Activated naive CD4-positive, alpha-beta T cell treated with anti-CD3 and anti-CD28 coated beads, Interleukin-2, amount 10 ng/mL, durations not matched to agents 7 days and 5 days (primary cell): ENCODE measurements around the gene RPS17.

Source experiments
- CTCF ChIA-PET: fragments of 350-600 bp; sonication (Branson Sonifier 250); formaldehyde crosslinking; loops from one replicate; lab custom pipeline; 2021; ENCODE audit warnings: antibody characterized with exemption; lab: Charles Lee
- DNase-seq: peaks from one replicate; pipeline ENCODE4 v3.0.0-alpha.2; 2020
- H3K27ac Mint-ChIP-seq: one replicate; pipeline ENCODE4 v1.8.0; 2021; ENCODE audit warnings: mild to moderate bottlenecking, moderate library complexity, mixed read lengths
- H3K27me3 Mint-ChIP-seq: one replicate; pipeline ENCODE4 v1.8.0; 2021; ENCODE audit warnings: mild to moderate bottlenecking, mixed read lengths
- H3K36me3 Mint-ChIP-seq: one replicate; pipeline ENCODE4 v1.8.0; 2021; ENCODE audit warnings: mixed read lengths
- H3K4me1 Mint-ChIP-seq: one replicate; pipeline ENCODE4 v1.8.0; 2021; ENCODE audit warnings: mixed read lengths
- H3K4me3 Mint-ChIP-seq: one replicate; pipeline ENCODE4 v1.8.0; 2021; ENCODE audit warnings: mild to moderate bottlenecking, moderate library complexity, mixed read lengths
- H3K9me3 Mint-ChIP-seq: one replicate; pipeline ENCODE4 v1.8.0; 2021; ENCODE audit warnings: mixed read lengths

The RPS17 gene

GRCh38 chr15:82540055-82540983 is at the start of gene RPS17:
TSS of gene RPS17 (minus strand) at chr15:82540457. CDS start at chr15:82540428, 29 bp downstream.
- H3K9me3 Mint-ChIP-seq: no peaks in the 10 kb centered on the region
- H3K4me1 Mint-ChIP-seq: peaks cover 47% of the 10 kb centered on the region
- DNase-seq: peak; percentile 98
- H3K27ac Mint-ChIP-seq: peak within 1 kb of the TSS; percentile 97
- peak within 1 kb of the TSS; percentile 96 for H3K4me3 Mint-ChIP-seq
- peaks cover 36% of the 10 kb centered on the region for H3K36me3 Mint-ChIP-seq
- H3K27me3 Mint-ChIP-seq: peaks cover 13% of the 10 kb centered on the region
- CTCF ChIA-PET: interaction anchor here (0.6 to 3.0 kb wide), 4 partner anchors 7 to 464 kb away, joined by 3 to 22 read pairs (median 3); no protein-coding TSS in a partner anchor

GRCh38 chr15:82587805-82588204 is 47.5 kb upstream of the RPS17 start:
- DNase-seq: no peak
- Mint-ChIP-seq H3K4me3 (no peak overlapping the region), H3K9me3 (no peaks in the 10 kb centered on the region), H3K4me1 (no peaks in the 10 kb centered on the region), H3K27ac (no peak overlapping the region), H3K27me3 (peaks cover 8% of the 10 kb centered on the region), H3K36me3 (no peaks in the 10 kb centered on the region)
- CTCF ChIA-PET: no interaction called here

DNA sequence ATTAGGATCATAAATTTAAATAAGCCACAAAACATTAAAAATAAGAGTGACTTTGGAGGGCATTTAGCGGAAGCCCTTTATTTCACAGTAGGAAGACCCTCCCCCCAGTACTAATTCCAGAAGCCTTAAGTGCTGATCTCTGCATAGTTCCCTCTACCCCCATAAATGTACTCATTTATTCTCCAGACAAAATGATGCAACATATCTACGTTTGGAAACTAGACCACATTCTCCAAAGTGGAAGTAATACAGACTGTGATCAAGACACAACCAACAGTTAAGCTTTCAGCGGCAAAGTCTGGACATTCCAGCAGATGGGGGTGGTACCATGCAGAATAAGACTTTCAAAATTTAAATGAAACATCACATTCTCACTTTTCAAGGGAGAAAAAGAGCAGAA is 44.8 kb upstream of the RPS17 start:
- peaks cover 14% of the 10 kb centered on the region for H3K27me3 Mint-ChIP-seq
- CTCF ChIA-PET: no interaction called here
- H3K27ac Mint-ChIP-seq: no peak overlapping the region
- no peaks in the 10 kb centered on the region for H3K4me1 Mint-ChIP-seq
- no peaks in the 10 kb centered on the region for H3K9me3 Mint-ChIP-seq
- no peak overlapping the region for H3K4me3 Mint-ChIP-seq
- no peaks in the 10 kb centered on the region for H3K36me3 Mint-ChIP-seq
- no peak for DNase-seq

DNA sequence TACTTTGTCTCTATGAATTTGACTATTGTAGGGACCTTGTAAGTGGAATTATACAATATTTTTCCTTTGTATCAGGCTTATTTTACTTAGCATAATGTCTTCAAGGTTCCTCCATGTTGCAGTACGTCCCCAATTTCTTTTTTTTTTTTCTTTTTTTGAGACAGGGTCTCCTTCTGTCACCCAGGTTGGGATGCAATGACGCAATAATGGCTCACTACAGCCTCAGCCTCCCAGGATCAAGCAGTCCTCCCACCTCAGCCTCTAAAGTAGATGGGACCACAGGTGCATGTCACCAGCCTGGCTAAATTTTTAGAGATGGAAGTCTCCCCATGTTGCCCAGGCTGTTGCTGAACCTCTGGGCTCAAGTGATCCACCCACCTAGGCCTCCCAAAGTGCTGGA is 40.5 kb upstream of the RPS17 start:
- no peak for DNase-seq
- Mint-ChIP-seq H3K9me3 (no peaks in the 10 kb centered on the region), H3K4me1 (no peaks in the 10 kb centered on the region), H3K4me3 (no peak overlapping the region), H3K27ac (no peak overlapping the region), H3K27me3 (peaks cover 10% of the 10 kb centered on the region), H3K36me3 (no peaks in the 10 kb centered on the region)
- CTCF ChIA-PET: no interaction called here

DNA sequence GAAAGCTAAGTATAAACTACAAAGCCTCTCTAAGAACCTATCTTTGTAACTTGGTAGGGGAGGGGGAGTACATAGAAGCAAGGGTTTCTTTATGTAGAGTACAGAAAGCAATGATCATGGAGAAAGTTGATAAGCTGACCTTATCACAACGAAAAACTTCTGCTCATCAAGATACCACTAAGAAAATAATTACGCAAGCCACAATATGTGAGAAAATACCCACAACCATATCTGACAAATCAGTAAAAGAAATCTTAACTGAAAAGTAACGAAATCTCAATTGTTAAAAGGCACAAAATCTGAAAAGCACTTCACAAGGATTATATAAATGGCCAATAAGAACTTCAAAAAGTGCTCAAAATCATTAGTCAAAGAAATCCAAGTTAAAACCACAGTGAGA is 35.1 kb upstream of the RPS17 start:
- Mint-ChIP-seq H3K4me3 (no peak overlapping the region), H3K36me3 (no peaks in the 10 kb centered on the region), H3K4me1 (no peaks in the 10 kb centered on the region), H3K9me3 (no peaks in the 10 kb centered on the region), H3K27me3 (peaks cover 29% of the 10 kb centered on the region), H3K27ac (no peak overlapping the region)
- CTCF ChIA-PET: no interaction called here
- DNase-seq: no peak

GRCh38 chr15:82572986-82573385 is 32.7 kb upstream of the RPS17 start:
- CTCF ChIA-PET: no interaction called here
- Mint-ChIP-seq H3K36me3 (no peaks in the 10 kb centered on the region), H3K4me1 (no peaks in the 10 kb centered on the region), H3K27ac (no peak overlapping the region), H3K4me3 (no peak overlapping the region), H3K9me3 (no peaks in the 10 kb centered on the region), H3K27me3 (peaks cover 40% of the 10 kb centered on the region)
- DNase-seq: no peak

DNA sequence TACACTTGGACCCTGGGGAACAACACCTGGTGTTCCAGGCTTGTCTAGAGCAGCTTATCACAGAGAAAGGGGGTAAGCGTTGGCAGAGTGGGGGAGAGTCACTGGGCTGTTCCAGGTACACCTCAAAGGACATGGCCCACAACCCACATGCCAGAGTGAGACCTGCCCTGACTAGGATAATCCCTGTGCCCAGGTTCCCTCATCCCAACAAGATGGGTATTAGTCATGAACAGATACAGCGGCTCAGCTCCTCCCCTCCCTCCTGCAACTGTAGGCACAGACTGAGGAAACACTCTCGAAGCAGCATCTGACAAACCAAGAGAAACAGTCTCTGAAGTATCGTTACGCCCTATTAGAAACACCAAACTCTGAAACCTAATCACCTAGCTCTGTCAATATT is 32.1 kb upstream of the RPS17 start:
- CTCF ChIA-PET: no interaction called here
- no peak for DNase-seq
- no peaks in the 10 kb centered on the region for H3K4me1 Mint-ChIP-seq
- H3K4me3 Mint-ChIP-seq: no peak overlapping the region
- peaks cover 40% of the 10 kb centered on the region for H3K27me3 Mint-ChIP-seq
- no peak overlapping the region for H3K27ac Mint-ChIP-seq
- H3K9me3 Mint-ChIP-seq: no peaks in the 10 kb centered on the region
- no peaks in the 10 kb centered on the region for H3K36me3 Mint-ChIP-seq

DNA sequence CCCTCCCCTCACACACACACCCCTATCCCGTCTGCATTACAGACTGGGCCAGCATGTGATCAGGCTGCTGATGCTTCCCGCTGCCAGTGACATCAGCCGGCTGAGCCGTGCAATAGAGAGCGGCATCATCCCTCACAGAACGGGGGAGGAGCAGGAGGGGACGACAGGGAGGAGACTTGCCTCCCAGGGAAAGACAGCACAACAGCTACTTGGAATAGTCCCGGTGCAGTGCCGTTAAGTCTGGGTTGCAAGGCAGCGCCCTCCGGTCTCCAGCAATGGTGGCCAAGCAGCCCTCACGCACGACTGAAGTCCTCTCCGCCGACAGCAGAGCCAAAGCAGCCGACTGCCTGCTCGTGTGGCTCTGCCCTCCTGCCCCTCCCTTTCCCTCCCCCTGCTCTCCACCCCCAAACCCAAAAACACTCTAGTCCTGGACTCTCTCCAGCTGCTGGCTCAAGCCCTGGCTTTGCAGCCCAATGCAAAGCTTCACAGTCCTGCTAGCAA is 31.5 kb upstream of the RPS17 start:
- H3K27me3 Mint-ChIP-seq: peaks cover 40% of the 10 kb centered on the region
- no peak overlapping the region for H3K4me3 Mint-ChIP-seq
- CTCF ChIA-PET: no interaction called here
- no peak for DNase-seq
- no peaks in the 10 kb centered on the region for H3K4me1 Mint-ChIP-seq
- no peaks in the 10 kb centered on the region for H3K36me3 Mint-ChIP-seq
- no peak overlapping the region for H3K27ac Mint-ChIP-seq
- no peaks in the 10 kb centered on the region for H3K9me3 Mint-ChIP-seq

GRCh38 chr15:82570721-82571508 is 30.7 kb upstream of the RPS17 start:
- Mint-ChIP-seq H3K36me3 (no peaks in the 10 kb centered on the region), H3K4me3 (no peak overlapping the region), H3K4me1 (no peaks in the 10 kb centered on the region), H3K9me3 (no peaks in the 10 kb centered on the region), H3K27me3 (peaks cover 40% of the 10 kb centered on the region), H3K27ac (no peak overlapping the region)
- CTCF ChIA-PET: no interaction called here
- DNase-seq: no peak

DNA sequence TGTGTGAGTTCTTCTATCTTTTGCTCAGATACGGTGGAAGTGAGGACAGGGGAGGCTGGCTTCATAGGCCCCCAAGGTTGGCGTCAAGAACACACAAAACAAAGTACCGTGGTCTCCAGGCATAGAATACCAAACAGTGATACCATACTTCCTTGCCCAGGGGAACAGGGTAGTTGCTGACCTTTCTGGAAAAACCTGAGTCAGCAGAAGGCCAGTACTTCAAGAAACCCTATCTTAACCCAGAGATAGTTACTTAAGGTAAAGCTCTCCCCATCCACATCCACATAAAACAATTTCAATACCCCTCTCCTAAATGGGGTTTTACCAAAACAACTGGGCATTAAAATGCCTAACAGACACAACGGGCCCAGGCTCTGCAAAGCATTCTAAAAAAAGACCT is 29.6 kb upstream of the RPS17 start:
- no peak overlapping the region for H3K27ac Mint-ChIP-seq
- H3K36me3 Mint-ChIP-seq: no peaks in the 10 kb centered on the region
- H3K9me3 Mint-ChIP-seq: no peaks in the 10 kb centered on the region
- no peaks in the 10 kb centered on the region for H3K4me1 Mint-ChIP-seq
- no peak overlapping the region for H3K4me3 Mint-ChIP-seq
- CTCF ChIA-PET: no interaction called here
- peaks cover 40% of the 10 kb centered on the region for H3K27me3 Mint-ChIP-seq
- DNase-seq: no peak

DNA sequence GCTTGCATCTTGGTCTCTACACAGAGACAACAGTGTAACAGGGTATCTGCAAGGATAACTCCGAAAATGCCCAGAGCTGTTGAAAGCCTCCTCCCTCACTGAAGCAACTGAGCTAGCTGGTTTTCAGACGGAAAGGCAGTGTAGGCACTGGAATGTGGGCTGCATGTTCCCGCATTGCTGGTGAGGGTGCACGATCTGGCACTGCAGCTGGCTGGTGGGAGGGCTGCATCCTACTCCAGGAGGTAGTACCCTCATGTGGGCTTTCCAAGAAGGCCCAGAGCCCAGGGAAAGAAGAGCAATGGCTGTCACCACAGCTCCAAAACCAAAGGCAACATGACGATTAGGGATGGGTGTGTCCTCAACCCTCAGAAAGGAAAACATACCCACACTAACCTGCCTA is 28.7 kb upstream of the RPS17 start:
- DNase-seq: no peak
- Mint-ChIP-seq H3K4me3 (no peak overlapping the region), H3K27ac (no peak overlapping the region), H3K36me3 (no peaks in the 10 kb centered on the region), H3K9me3 (no peaks in the 10 kb centered on the region), H3K27me3 (peaks cover 36% of the 10 kb centered on the region), H3K4me1 (no peaks in the 10 kb centered on the region)
- CTCF ChIA-PET: no interaction called here

DNA sequence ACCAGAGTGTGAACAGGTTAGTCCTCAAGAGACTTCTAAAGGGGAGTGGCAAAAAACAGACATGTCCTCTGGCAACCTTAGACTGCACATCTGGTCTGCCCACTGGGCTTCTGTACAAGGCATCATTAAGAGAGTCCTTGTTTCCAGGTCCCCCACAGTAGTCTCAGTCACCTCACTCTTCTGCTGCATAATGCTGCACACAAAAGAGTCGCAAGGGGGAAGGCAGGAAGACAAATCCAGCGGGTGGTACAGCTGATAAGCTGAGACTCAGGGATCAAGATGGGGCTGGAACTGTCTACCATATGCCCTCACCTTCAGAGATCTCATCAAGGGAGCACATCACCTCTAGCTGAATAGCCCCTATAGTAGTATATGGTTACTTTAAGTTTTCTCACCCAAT is 27.4 kb upstream of the RPS17 start:
- Mint-ChIP-seq H3K9me3 (no peaks in the 10 kb centered on the region), H3K4me1 (no peaks in the 10 kb centered on the region), H3K27ac (no peak overlapping the region), H3K4me3 (no peak overlapping the region), H3K36me3 (no peaks in the 10 kb centered on the region), H3K27me3 (peaks cover 31% of the 10 kb centered on the region)
- DNase-seq: no peak
- CTCF ChIA-PET: interaction anchor here (0.6 kb wide), 1 partner anchor 893 kb away, joined by 3 read pairs; no protein-coding TSS in a partner anchor

DNA sequence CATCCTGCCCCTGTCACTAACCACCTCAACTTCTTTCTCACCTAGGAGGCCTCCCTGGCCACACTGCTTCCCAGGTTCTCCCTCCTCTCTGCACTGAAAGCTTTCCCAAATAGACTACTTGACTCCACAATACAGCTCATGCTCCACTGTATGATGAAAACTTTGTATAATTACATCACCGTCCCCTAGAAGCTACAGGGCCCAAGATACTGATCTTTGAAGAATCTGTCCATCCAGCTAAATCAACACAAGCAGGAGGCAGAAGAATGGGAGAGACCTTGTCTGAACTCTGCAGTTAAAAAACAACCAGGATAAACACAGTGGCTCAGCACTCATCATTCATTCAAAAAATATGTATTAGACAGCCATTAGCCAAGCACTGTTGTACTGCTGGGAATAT is 26.4 kb upstream of the RPS17 start:
- peaks cover 21% of the 10 kb centered on the region for H3K27me3 Mint-ChIP-seq
- no peaks in the 10 kb centered on the region for H3K4me1 Mint-ChIP-seq
- CTCF ChIA-PET: no interaction called here
- DNase-seq: no peak
- no peaks in the 10 kb centered on the region for H3K9me3 Mint-ChIP-seq
- H3K27ac Mint-ChIP-seq: no peak overlapping the region
- H3K36me3 Mint-ChIP-seq: no peaks in the 10 kb centered on the region
- no peak overlapping the region for H3K4me3 Mint-ChIP-seq

GRCh38 chr15:82558502-82558901 is 18.2 kb upstream of the RPS17 start:
- DNase-seq: no peak
- Mint-ChIP-seq H3K9me3 (no peaks in the 10 kb centered on the region), H3K4me3 (no peak overlapping the region), H3K27ac (no peak overlapping the region), H3K4me1 (no peaks in the 10 kb centered on the region), H3K27me3 (peaks cover 19% of the 10 kb centered on the region), H3K36me3 (no peaks in the 10 kb centered on the region)
- CTCF ChIA-PET: no interaction called here
